GM12801 (cell line): ENCODE results near the gene SYT8.

Experiments used
- CTCF ChIP-seq: IDR thresholded peaks from one replicate; pipeline ENCODE4 v1.5.1; 2011; ENCODE audit warnings: control low read depth; ENCODE audit not compliant: insufficient read length; ENCODE audit errors: extremely low read depth

SYT8 gene

GRCh38 chr11:1814691-1815090, 20.1 kb upstream of the SYT8 start:
- TF ChIP-seq CTCF, result no peak

- TF ChIP-seq CTCF, result no peak
Measured at GRCh38 chr11:1815311-1815710, 19.5 kb upstream of the SYT8 start.

- TF ChIP-seq CTCF, result no peak
Measured at GRCh38 chr11:1815751-1816150, 19.0 kb upstream of the SYT8 start.

- TF ChIP-seq CTCF, result no peak
Measured at GRCh38 chr11:1817000-1817399, 17.8 kb upstream of the SYT8 start.

GRCh38 chr11:1817511-1817910, 17.3 kb upstream of the SYT8 start:
- TF ChIP-seq CTCF, result no peak

GRCh38 chr11:1819074-1819473, 15.7 kb upstream of the SYT8 start:
- TF ChIP-seq CTCF, result no peak

- TF ChIP-seq CTCF, result no peak
Measured at GRCh38 chr11:1820463-1821325, 14.1 kb upstream of the SYT8 start.
